GM12865 (cell line): ENCODE results near the gene CYTH1.

Source experiments
- DNase-seq: peaks from one replicate; pipeline ENCODE4 v3.0.0; 2010; ENCODE audit warnings: low read depth
- H3K4me3 ChIP-seq: 2 replicates; pipeline ENCODE4 v1.5.1; 2011; ENCODE audit warnings: mild to moderate bottlenecking, low read depth, low read length, control low read depth
- CTCF ChIP-seq: IDR thresholded peaks from 2 replicates; pipeline ENCODE4 v1.5.1; 2011; ENCODE audit warnings: low read length, control low read depth, low read depth, inconsistent platforms; ENCODE audit not compliant: insufficient read depth; ENCODE audit errors: missing control alignments

The CYTH1 gene

DNA sequence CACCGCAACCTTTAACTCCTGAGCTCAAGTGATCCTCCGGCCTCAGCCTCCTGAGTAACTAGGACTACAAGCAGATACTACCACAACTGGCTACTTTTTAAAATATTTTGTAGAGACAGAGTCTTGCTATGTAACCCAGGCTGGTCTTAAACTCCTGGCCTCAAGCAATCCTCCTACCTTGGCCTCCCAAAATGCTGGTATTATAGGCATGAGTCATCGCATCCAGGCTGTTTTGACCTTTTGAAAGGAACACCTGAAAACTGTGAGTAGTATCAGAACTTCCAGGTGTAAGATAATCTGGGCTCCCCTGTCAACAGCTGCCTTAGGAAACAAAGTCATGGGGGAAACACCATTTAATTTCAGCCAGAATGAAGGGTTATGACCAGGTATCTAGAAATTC, 77.5 kb downstream of the CYTH1 start:
- DNase-seq: no peak
- TF ChIP-seq CTCF: no peak
- H3K4me3 ChIP-seq: no peak overlapping the region

DNA sequence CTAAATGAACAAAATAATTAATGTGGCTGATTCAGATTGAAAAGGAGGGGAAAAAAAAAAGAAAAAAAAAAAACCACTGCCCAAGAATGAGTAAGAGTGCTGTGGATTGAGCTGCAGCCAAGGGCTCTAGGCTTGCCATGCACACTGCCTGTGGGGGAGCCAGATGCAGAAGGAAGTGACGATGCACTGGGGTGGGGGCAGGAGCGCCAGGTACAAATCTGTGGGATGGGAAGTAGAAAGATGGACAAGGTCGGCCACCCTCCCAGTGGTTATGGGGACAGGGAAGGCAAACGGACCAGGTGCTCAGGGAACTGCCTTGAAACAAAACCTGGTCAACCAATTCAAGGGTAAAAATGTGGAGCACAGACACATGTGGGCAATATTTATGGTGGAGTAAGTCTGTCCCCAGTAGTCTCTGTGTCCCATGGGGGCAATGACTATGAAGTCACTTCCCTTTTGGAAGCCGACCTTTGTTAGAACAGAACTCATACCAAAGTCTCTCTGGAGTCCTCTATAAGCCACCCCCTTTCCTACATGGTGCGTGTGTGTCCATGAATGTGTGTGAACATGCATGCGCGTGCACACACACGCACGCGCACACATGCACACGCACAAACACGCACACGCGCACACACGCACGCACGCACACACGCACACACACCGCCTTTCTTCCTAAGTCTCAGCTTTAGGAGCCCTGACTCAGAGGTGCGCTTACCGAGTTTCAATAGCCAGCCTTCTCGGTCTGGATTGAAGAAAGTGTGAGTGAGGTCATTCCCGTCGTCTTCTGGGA, 84.3 kb downstream of the CYTH1 start:
- peak; percentile 63 for DNase-seq
- H3K4me3 ChIP-seq: peak overlapping the region; percentile 33; the same call in 1 of the 2 replicates
- no peak for TF ChIP-seq CTCF

GRCh38 chr17:78697122-78697521, 85.0 kb downstream of the CYTH1 start:
- TF ChIP-seq CTCF: no peak
- peak overlapping the region; percentile 33 for H3K4me3 ChIP-seq
- DNase-seq: peak; percentile 52

GRCh38 chr17:78696016-78696982, 85.8 kb downstream of the CYTH1 start:
- no peak for DNase-seq
- no peak for TF ChIP-seq CTCF
- peak overlapping the region; percentile 33; the same call in 1 of the 2 replicates for H3K4me3 ChIP-seq

- peak overlapping the region; percentile 10 for H3K4me3 ChIP-seq
- TF ChIP-seq CTCF: no peak
- peak; percentile 74 for DNase-seq
Observed at GRCh38 chr17:78694805-78695531, 87.1 kb downstream of the CYTH1 start.

GRCh38 chr17:78693346-78694083, 88.6 kb downstream of the CYTH1 start:
- DNase-seq: no peak
- H3K4me3 ChIP-seq: no peak overlapping the region
- TF ChIP-seq CTCF: no peak
